ENCODE results near the gene STMP1.

DNA sequence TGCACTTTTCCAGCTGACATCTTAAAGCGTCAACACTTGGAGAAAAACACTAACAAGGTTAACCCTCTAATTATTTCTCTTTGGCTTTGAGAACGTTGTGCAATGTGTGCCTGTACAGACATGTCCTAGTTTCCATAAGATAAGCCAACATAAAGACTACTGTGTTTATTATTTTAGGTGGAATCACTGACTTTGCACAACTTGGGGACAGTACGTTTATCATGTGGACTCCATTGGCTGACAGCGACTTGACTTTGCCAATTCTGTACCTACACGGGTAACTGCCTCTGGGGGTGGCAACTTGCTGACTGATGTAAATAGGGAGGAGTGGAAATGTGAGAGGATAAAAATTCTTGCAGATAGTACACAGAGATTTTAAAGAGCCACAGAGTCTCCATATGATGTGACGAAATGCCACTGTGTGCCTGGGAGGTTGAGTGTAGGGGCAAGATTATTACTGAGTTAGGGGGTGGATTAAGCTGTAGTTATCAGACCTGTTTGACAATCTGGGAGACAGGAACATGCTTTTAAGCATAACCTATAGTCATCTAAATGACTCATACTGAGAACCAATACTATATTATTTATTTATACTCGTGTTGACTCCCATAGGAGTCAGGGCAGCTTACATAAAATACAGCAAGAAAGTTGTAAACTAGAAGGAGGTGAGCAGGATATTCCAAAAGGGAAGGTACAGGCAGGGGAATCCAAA, 44.7 kb downstream of the STMP1 start:
- TF ChIP-seq, protein P1, sequence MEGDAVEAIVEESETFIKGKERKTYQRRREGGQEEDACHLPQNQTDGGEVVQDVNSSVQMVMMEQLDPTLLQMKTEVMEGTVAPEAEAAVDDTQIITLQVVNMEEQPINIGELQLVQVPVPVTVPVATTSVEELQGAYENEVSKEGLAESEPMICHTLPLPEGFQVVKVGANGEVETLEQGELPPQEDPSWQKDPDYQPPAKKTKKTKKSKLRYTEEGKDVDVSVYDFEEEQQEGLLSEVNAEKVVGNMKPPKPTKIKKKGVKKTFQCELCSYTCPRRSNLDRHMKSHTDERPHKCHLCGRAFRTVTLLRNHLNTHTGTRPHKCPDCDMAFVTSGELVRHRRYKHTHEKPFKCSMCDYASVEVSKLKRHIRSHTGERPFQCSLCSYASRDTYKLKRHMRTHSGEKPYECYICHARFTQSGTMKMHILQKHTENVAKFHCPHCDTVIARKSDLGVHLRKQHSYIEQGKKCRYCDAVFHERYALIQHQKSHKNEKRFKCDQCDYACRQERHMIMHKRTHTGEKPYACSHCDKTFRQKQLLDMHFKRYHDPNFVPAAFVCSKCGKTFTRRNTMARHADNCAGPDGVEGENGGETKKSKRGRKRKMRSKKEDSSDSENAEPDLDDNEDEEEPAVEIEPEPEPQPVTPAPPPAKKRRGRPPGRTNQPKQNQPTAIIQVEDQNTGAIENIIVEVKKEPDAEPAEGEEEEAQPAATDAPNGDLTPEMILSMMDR (IDR thresholded peaks at IDR 0.05) = no peak
- no peak for TF ChIP-seq ZFX (IDR thresholded peaks at IDR 0.05; ENCODE audit: borderline replicate concordance)
